Neural progenitor cell (in vitro differentiated cells): ENCODE measurements around the gene GABRB1. TPM values are rescaled to one million over a fixed set of nuclear protein-coding genes. Genes with fewer than 3 reads are reported as not detected.

Source experiments
- DNase-seq: peaks from one replicate; pipeline ENCODE4 v3.0.0-alpha.2; 2016; ENCODE audit warnings: low spot score
- H2AFZ ChIP-seq: fragments of 200-600 bp; sonication (generic); replicated peaks from 2 replicates; pipeline ENCODE4 v1.6.1; 2016; ENCODE audit warnings: antibody characterized with exemption
- H3F3A ChIP-seq: fragments of 200-600 bp; sonication (generic); 2 replicates; pipeline ENCODE4 v1.6.1; 2016; ENCODE audit warnings: antibody characterized with exemption, low read depth
- H3K27ac ChIP-seq: fragments of 200-600 bp; sonication (generic); 2 replicates; pipeline ENCODE4 v1.5.1; 2016; ENCODE audit warnings: mild to moderate bottlenecking
- H3K27me3 ChIP-seq: fragments of 200-600 bp; sonication (generic); 2 replicates; pipeline ENCODE4 v1.6.1; 2016; ENCODE audit warnings: mild to moderate bottlenecking, moderate library complexity
- H3K36me3 ChIP-seq: fragments of 200-600 bp; sonication (generic); 2 replicates; pipeline ENCODE4 v1.5.1; 2016
- H3K4me1 ChIP-seq: fragments of 200-600 bp; sonication (generic); 2 replicates; pipeline ENCODE4 v1.6.1; 2016; ENCODE audit warnings: mixed run types
- H3K4me2 ChIP-seq: fragments of 200-600 bp; sonication (generic); 2 replicates; pipeline ENCODE4 v1.6.1; 2016
- H3K4me3 ChIP-seq: fragments of 200-600 bp; sonication (generic); 2 replicates; pipeline ENCODE4 v1.5.1; 2016
- H3K79me2 ChIP-seq: fragments of 200-600 bp; sonication (generic); 2 replicates; pipeline ENCODE4 v1.6.1; 2016; ENCODE audit warnings: low read depth
- H3K9ac ChIP-seq: fragments of 200-600 bp; sonication (generic); 2 replicates; pipeline ENCODE4 v1.6.1; 2016
- H3K9me3 ChIP-seq: fragments of 200-600 bp; sonication (generic); 2 replicates; pipeline ENCODE4 v1.5.1; 2016; ENCODE audit warnings: low read depth
- H4K20me1 ChIP-seq: fragments of 200-600 bp; sonication (generic); 2 replicates; pipeline ENCODE4 v1.6.1; 2016; ENCODE audit warnings: low read depth
- H3K27ac Mint-ChIP-seq: 3 replicates; pipeline ENCODE4 v1.8.0; 2021; ENCODE audit warnings: mixed read lengths
- H3K27me3 Mint-ChIP-seq: 2 replicates; pipeline ENCODE4 v1.8.0; 2022; ENCODE audit warnings: low read depth, mild to moderate bottlenecking, inconsistent platforms, moderate library complexity, mixed read lengths; ENCODE audit not compliant: insufficient read depth
- H3K36me3 Mint-ChIP-seq: 3 replicates; pipeline ENCODE4 v1.8.0; 2021; ENCODE audit warnings: mixed read lengths
- H3K4me1 Mint-ChIP-seq: 3 replicates; pipeline ENCODE4 v1.8.0; 2021; ENCODE audit warnings: mixed read lengths
- H3K4me3 Mint-ChIP-seq: 3 replicates; pipeline ENCODE4 v1.8.0; 2021; ENCODE audit warnings: mild to moderate bottlenecking, moderate library complexity, mixed read lengths
- H3K9me3 Mint-ChIP-seq: 3 replicates; pipeline ENCODE4 v1.8.0; 2020; ENCODE audit warnings: mixed read lengths
- CTCF ChIP-seq: fragments of 200-600 bp; sonication (generic); IDR thresholded peaks from 2 replicates; pipeline ENCODE4 v1.5.1; 2017; ENCODE audit warnings: antibody characterized with exemption, mild to moderate bottlenecking
- EZH2 ChIP-seq: fragments of 200-600 bp; sonication (generic); IDR thresholded peaks from 2 replicates; pipeline ENCODE4 v1.6.1; 2017; ENCODE audit warnings: antibody characterized with exemption, mild to moderate bottlenecking, moderate library complexity
- EZH2phosphoT487 ChIP-seq: fragments of 200-600 bp; sonication (generic); IDR thresholded peaks from 2 replicates; pipeline ENCODE4 v1.6.1; 2017; ENCODE audit warnings: antibody characterized with exemption
- total RNA-seq: library from RNA; depleted of rRNA; stranded (reverse); fragments of >200 nt; gene quantifications from 2 replicates; pipeline ENCODE4 v1.2.3, GENCODE V29; 2015; ENCODE audit warnings: low replicate concordance

GABRB1 gene
- total RNA-seq: not detected in 2 replicates

- peak; percentile 81 for DNase-seq
- no peaks in the 10 kb centered on the region for H3K36me3 ChIP-seq
- H3K27me3 ChIP-seq: peaks cover 50% of the 10 kb centered on the region
- H3K9me3 ChIP-seq: no peaks in the 10 kb centered on the region
- H2AFZ ChIP-seq: peak within 1 kb of the TSS; percentile 99
- no peaks in the 10 kb centered on the region for H3K79me2 ChIP-seq
- no peak within 1 kb of the TSS for H3K27ac Mint-ChIP-seq
- peak within 1 kb of the TSS; percentile 56 for H3K4me3 ChIP-seq
- H3K9me3 Mint-ChIP-seq: no peaks in the 10 kb centered on the region
- no peaks in the 10 kb centered on the region for H4K20me1 ChIP-seq
- no peaks in the 10 kb centered on the region for H3F3A ChIP-seq
- no peaks in the 10 kb centered on the region for H3K4me1 ChIP-seq
- no peak within 1 kb of the TSS for H3K27ac ChIP-seq
- peaks cover 8% of the 10 kb centered on the region for H3K27me3 Mint-ChIP-seq
- peaks cover 7% of the 10 kb centered on the region for H3K4me1 Mint-ChIP-seq
- TF ChIP-seq EZH2phosphoT487 (no peak), EZH2 (no peak), CTCF (no peak)
- no peaks in the 10 kb centered on the region for H3K36me3 Mint-ChIP-seq
- no peak within 1 kb of the TSS for H3K9ac ChIP-seq
- H3K4me2 ChIP-seq: peak within 1 kb of the TSS; percentile 100
- H3K4me3 Mint-ChIP-seq: peak within 1 kb of the TSS; percentile 84
These were observed at the start of gene GABRB1 for GRCh38 chr4:47031011-47031678. Gene GABRB1 (plus strand): TSS chr4:47031567.

- no peak overlapping the region for H3K27ac ChIP-seq
- Mint-ChIP-seq H3K4me3 (no peak overlapping the region), H3K4me1 (no peaks in the 10 kb centered on the region), H3K27ac (no peak overlapping the region), H3K9me3 (no peaks in the 10 kb centered on the region), H3K27me3 (no peaks in the 10 kb centered on the region), H3K36me3 (no peaks in the 10 kb centered on the region)
- no peak for DNase-seq
- H3K9ac ChIP-seq: no peak overlapping the region
- H3K4me1 ChIP-seq: no peaks in the 10 kb centered on the region
- H3F3A ChIP-seq: no peaks in the 10 kb centered on the region
- H3K27me3 ChIP-seq: peaks cover 43% of the 10 kb centered on the region
- H3K4me3 ChIP-seq: no peak overlapping the region
- no peak overlapping the region for H3K4me2 ChIP-seq
- TF ChIP-seq CTCF (no peak), EZH2phosphoT487 (no peak), EZH2 (no peak)
- H3K79me2 ChIP-seq: no peaks in the 10 kb centered on the region
- H3K36me3 ChIP-seq: no peaks in the 10 kb centered on the region
- no peaks in the 10 kb centered on the region for H4K20me1 ChIP-seq
- no peaks in the 10 kb centered on the region for H3K9me3 ChIP-seq
- H2AFZ ChIP-seq: no peak overlapping the region
These were observed 46.6 kb upstream of the GABRB1 start for GRCh38 chr4:46984781-46985180.

- Mint-ChIP-seq H3K4me1 (no peaks in the 10 kb centered on the region), H3K9me3 (no peaks in the 10 kb centered on the region), H3K4me3 (no peak overlapping the region), H3K27me3 (peaks cover 1% of the 10 kb centered on the region), H3K27ac (no peak overlapping the region), H3K36me3 (no peaks in the 10 kb centered on the region)
- no peaks in the 10 kb centered on the region for H3F3A ChIP-seq
- no peaks in the 10 kb centered on the region for H3K9me3 ChIP-seq
- DNase-seq: no peak
- H3K27ac ChIP-seq: no peak overlapping the region
- no peaks in the 10 kb centered on the region for H3K79me2 ChIP-seq
- TF ChIP-seq EZH2phosphoT487 (no peak), EZH2 (no peak), CTCF (no peak)
- no peaks in the 10 kb centered on the region for H4K20me1 ChIP-seq
- H2AFZ ChIP-seq: no peak overlapping the region
- no peak overlapping the region for H3K9ac ChIP-seq
- H3K36me3 ChIP-seq: no peaks in the 10 kb centered on the region
- no peaks in the 10 kb centered on the region for H3K4me1 ChIP-seq
- no peak overlapping the region for H3K4me3 ChIP-seq
- peaks cover 66% of the 10 kb centered on the region for H3K27me3 ChIP-seq
- no peak overlapping the region for H3K4me2 ChIP-seq
These were observed 44.3 kb upstream of the GABRB1 start for GRCh38 chr4:46986922-46987638.
